A172 (cell line): ENCODE data around the gene CD82. TPM values are rescaled to one million over a fixed set of nuclear protein-coding genes. Genes with fewer than 3 reads are reported as not detected.
A peak's percentile ranks its signal among the peaks of the same experiment; 100 is the strongest.

Experiments
- DNase-seq: peaks from one replicate; pipeline ENCODE4 v3.0.0-alpha.2; 2015; ENCODE audit warnings: low spot score
- total RNA-seq: library from RNA; depleted of rRNA; stranded (reverse); fragments of >200 nt; shearing (Covaris generic); gene quantifications from 2 replicates; pipeline ENCODE4 v1.2.3, GENCODE V29; 2014

CD82 gene
- total RNA-seq, 1 experiment from 2014 or later = 40.3 TPM

GRCh38 chr11:44600839-44601383, 35.4 kb downstream of the CD82 start:
- DNase-seq = peak; percentile 63

DNA sequence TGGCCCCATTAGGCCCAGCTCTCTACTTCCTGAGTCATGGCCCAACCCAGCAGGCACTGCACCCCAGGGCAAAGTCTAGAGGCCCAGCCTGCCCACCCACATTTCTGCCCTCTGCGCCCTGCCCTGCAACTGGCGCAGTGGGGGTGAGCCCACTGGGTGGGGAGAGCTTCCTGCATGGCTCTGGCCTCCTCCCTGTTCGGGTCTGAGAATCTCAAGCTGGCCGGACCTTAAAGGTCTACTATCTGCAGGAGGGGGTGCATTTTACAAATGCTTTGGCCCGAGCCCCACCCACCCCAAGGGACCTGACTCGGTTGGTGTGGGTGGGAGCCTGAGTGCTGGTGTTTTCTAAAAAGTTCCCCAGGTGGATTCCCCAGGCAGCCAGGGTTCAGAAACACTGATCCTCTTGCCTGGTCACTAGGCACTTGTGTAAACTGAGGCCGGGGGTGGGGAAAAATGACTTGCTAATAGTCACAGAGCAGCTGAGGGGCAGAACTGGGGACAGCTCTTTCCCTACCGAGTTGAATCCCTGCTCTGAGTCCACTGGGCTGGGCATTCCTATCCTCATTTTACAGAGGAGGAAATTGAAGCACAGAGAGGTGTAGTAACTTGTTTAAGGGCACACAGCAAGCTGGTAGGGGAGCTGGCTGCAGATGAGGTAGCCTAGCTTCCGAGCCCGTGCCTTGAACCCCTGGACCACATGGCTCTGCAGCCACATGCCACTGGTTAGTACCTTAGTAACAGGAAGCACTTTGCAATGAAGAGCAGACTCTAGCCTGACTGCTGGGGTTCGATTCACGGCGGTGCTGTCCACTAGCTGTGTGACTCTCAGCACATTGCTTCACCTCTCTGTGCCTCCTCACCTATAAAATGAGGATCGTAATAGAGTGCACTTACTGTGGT, 36.3 kb downstream of the CD82 start:
- peak; percentile 45 for DNase-seq

DNA sequence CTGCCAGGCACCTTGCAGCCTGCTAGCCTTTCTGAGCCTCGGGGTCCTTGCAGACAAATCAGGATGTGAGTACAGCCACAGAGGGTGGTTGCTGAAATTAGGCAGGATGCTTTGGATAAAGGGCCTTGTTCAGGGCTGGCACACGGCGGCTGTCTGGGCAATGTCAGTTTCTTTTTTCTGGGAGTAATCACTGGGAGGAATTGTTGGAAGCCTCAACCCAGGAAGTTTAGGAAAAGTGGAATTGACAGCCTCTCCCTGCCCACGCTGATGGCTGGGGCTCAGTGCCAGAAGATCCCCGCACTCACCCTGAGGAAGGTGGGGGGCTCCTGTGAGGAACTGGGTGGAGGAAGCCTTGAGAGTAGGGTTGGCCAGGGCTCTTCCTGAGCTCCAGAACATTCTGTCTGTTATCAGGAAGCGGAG, 37.4 kb downstream of the CD82 start:
- no peak for DNase-seq

GRCh38 chr11:44604171-44604581, 38.7 kb downstream of the CD82 start:
- DNase-seq = peak; percentile 41

DNA sequence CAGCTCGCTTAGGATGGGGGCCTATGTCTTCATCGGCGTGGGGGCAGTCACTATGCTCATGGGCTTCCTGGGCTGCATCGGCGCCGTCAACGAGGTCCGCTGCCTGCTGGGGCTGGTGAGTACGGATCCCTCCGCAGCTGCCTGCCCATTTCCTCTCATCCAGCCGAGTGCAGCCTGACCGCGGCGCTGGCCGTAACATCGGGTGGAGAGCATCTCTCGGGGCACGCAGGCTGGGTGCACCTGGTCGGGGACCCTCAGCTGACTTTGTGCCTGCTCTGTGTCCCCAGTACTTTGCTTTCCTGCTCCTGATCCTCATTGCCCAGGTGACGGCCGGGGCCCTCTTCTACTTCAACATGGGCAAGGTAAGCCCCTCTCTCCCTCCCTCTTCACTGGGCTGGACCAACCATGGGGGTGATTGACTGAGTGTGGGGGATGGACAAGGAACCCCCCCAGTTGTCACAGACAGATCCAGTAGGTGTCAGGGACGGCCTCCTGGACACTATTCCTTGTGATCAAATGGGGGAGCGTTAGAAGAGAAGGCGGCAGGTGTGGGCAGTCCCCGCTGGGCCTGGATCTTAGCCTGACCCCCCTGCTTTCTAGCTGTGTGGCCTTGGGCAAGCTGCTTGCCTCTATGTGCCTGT, 39.7 kb downstream of the CD82 start:
- no peak for DNase-seq

DNA sequence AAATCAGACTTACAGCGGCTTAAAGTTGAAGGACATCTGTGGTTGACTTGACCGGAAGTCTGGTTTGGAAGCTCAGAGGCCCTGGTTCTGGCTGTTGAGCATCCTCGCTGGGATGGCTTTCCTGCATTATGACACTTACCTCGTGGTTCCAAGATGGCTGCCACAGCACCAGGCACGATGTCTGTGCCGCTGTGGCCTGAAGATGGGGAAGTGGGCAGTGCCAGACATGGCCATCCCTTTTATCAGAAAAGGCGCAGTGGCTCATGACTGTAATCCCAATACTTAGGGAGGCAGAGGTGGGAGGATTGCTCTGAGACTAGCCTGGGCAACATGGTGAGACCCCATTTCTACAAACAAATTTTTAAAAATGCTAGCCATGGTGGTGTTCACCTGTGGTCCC, 40.5 kb downstream of the CD82 start:
- no peak for DNase-seq

GRCh38 chr11:44606472-44606871, 41.0 kb downstream of the CD82 start:
- no peak for DNase-seq

- peak; percentile 93 for DNase-seq
Observed at GRCh38 chr11:44607319-44607962, 42.0 kb downstream of the CD82 start.

- DNase-seq = peak; percentile 82
Observed at GRCh38 chr11:44607987-44608386, 42.5 kb downstream of the CD82 start.

- DNase-seq = no peak
Observed at GRCh38 chr11:44608651-44608990, 43.2 kb downstream of the CD82 start.

GRCh38 chr11:44608991-44609782, 43.7 kb downstream of the CD82 start:
- no peak for DNase-seq

DNA sequence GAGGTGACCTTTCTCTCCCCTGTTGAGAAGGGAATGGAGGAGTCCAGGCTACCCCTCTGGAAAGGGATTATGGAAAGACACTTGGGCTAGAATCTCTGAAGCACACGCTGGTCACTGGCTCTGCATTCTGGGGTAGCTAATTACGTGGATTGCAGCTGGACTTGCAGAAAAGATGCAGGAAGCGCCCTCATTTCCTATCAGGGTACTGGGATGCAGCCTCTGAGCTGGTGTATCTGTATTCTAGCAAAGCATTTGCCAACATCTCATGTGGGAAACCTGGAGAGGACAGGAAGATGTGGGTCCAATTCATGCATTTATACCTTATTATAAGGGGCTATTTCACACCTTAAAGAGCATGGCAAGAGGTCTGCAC, 44.3 kb downstream of the CD82 start:
- no peak for DNase-seq

DNA sequence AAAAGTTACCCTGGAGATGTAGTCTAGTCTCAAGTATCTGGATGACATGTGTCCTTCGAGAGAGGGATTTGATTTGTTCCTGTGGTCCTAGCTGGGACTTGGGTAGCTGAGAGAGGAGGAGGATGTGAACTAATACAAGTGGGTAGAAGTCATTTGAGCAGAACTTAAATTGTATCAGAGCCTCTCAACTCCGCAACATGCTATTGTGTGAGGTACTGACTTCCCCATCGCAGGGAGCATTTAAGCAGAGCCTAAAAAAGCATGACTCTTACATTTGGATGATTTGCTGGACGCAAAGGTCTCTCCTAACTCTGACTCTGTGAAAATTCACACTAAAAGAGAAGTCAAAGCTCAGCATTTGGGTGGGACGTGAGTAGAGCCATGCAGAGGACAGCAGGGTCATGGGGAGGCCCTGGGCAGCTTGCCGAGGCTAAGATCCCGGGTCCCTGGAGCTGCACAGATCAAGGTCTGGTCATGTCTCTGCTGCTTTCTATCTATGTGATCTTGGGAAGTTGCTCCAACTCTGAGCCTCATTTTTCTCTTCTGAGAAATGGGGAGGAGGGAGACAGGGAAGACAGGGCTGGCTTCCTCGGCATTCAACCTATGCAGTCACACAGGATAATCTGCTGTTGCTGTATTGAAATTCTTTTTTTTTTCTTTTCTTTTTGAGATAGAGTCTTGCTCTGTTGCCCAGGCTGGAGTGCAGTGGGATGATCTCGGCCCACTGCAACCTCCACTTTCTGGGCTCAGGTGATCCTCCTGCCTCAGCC, 44.9 kb downstream of the CD82 start:
- DNase-seq = no peak

DNA sequence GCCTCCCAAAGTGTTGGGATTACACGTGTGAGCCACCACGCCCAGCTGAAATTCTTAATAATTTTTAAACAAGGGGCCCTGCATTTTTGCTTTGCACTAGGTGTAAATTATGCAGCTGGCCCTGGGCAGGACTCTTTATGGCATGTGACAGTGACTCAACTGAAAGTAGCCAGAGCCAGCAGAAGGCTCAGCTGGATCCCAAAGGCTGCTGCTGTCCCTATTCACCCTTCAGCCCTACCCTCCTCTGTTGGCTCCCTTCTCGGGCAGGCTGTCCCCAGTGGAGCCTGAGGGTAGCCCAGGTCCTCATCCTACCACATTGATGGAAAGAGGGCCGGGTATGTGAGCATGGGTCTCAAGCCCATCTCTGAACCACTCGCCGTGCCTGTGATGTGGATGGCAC, 45.6 kb downstream of the CD82 start:
- DNase-seq = peak; percentile 49

DNA sequence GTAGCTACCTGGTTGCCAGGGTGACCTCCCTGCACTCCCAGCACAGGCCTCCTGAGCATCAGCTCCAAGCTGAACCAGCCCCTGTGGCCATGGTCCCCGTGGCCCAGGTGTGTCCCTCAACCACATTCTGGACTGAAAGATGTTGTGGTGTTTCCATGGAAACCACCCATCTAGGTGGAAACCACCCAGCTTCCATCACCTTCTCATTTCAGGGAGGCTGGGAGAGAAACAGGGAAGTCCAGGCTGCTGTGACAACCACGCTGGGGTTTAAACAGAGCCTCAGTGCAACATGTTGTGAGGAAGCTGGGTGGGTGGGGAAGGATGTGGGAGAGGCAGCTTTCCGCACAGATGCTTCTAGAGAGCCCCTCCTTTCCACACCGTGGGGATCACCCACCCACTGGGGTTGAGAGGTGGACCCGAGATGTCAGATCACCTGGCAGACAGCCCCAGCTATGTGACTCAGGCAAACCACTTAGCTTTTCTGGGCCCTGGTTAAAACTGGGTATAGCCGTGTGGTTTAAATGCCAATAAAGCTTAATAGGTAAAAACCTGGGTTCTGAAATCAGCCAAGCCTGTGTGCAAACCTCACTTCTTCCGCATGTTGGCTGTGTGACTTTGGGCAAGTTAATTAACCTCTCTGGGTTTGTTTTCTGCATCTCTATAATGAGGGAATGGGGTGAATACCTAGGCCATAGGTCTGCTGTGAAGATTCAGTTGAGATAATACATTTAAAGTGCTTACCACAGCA, 46.4 kb downstream of the CD82 start:
- DNase-seq = peak; percentile 32

DNA sequence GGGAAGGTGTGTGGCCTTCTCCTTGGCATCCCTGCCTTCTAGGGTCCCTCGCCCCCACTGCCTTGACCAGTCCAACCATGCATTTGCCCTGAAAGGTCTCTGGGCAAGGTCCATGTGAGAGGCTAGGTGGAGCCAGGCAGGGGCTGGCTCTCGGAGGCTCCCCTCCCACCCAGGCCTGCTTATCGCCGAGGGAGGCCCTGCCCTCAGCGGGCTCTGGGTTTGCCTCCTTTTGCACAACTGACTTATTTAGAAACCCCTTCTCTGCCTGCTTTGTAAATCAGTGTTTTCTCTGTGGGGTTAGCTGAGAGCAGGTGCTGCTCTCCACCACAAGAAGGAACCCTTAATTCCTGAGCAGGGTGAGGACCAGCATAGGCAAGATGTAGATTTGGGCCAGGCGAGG, 47.7 kb downstream of the CD82 start:
- no peak for DNase-seq

DNA sequence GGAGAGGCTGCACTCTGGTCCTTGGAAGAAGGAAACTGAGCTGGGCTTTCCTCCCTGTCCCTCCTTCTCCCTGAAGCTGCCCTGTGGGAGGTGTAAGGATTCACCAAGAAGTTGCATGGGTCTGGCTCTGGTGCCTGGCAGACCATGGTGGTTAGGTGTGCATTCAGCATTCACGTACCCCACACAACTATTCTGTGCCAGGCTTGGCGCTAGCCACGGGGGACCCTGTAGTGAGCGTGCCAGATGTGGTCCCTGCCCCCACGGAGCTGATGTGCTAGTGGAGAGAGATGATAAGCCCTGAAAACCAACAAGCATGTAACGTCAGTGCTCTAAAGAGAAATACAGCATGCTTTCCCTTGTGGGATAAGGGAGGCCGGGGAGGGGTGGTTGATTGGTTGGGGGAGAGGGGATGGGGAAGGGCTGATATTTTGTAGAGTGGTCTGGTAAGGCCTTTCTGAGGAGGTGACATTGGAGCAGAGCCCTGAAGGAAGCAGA, 48.9 kb downstream of the CD82 start:
- DNase-seq = no peak

GRCh38 chr11:44615041-44615755, 49.7 kb downstream of the CD82 start:
- no peak for DNase-seq
